Natural killer cell (primary cell): ENCODE results near the gene DDX24. TPM values are rescaled to one million over a fixed set of nuclear protein-coding genes. Genes with fewer than 3 reads are reported as not detected.

Experiments used
- ATAC-seq, 3 donors: fragments of 150-1000 bp in 2 of 3; fragments of 200-7000 bp in 1 of 3; cut with Tn5 transposase; 1 replicate in 1 of 3; 2 replicates in 2 of 3; pipeline ENCODE4 v1.10.0; 2021; ENCODE audit warnings: mild to moderate bottlenecking in 2 of 3, moderate library complexity in 2 of 3
- DNase-seq, 2 donors: peaks; one replicate each; pipeline versions ENCODE4 v3.0.0 to v3.0.0-alpha.2; 2013 to 2021; ENCODE audit warnings: mixed read lengths in 1 of 2
- H3K27ac ChIP-seq: one replicate; pipeline ENCODE4 v1.5.1; 2013; ENCODE audit warnings: mild to moderate bottlenecking, low read length
- H3K27me3 ChIP-seq: one replicate; pipeline ENCODE4 v1.6.1; 2013; ENCODE audit warnings: low read length; ENCODE audit not compliant: control insufficient read depth, insufficient read depth
- H3K36me3 ChIP-seq: one replicate; pipeline ENCODE4 v1.6.1; 2013; ENCODE audit warnings: low read length; ENCODE audit not compliant: control insufficient read depth, insufficient read depth
- H3K4me1 ChIP-seq: one replicate; pipeline ENCODE4 v1.6.1; 2013; ENCODE audit warnings: low read length; ENCODE audit not compliant: control insufficient read depth, insufficient read depth
- H3K4me3 ChIP-seq: one replicate; pipeline ENCODE4 v1.5.1; 2013; ENCODE audit warnings: low read length
- H3K9me3 ChIP-seq: one replicate; pipeline ENCODE4 v1.6.1; 2013; ENCODE audit warnings: low read length; ENCODE audit not compliant: control insufficient read depth, insufficient read depth
- H3K27ac Mint-ChIP-seq, 2 donors: one replicate each; pipeline ENCODE4 v1.8.0; 2022; ENCODE audit warnings: mild to moderate bottlenecking in 2 of 2, mixed read lengths in 2 of 2, moderate library complexity in 1 of 2
- H3K27me3 Mint-ChIP-seq, 2 donors: one replicate each; pipeline ENCODE4 v1.8.0; 2022; ENCODE audit warnings: low read depth in 2 of 2, mixed read lengths in 2 of 2
- H3K36me3 Mint-ChIP-seq: one replicate; pipeline ENCODE4 v1.8.0; 2022; ENCODE audit warnings: mixed read lengths
- H3K4me1 Mint-ChIP-seq, 2 donors: one replicate each; pipeline ENCODE4 v1.8.0; 2022; ENCODE audit warnings: mixed read lengths in 2 of 2
- H3K4me3 Mint-ChIP-seq: one replicate; pipeline ENCODE4 v1.8.0; 2022; ENCODE audit warnings: mild to moderate bottlenecking, moderate library complexity, mixed read lengths
- H3K9me3 Mint-ChIP-seq, 2 donors: one replicate each; pipeline ENCODE4 v1.8.0; 2022; ENCODE audit warnings: mixed read lengths in 2 of 2
- CTCF ChIP-seq: fragments of 200-600 bp; IDR thresholded peaks from one replicate; pipeline ENCODE4 v1.8.0; 2022; ENCODE audit warnings: antibody characterized with exemption
- WGBS: methylation state at CpG from one replicate; pipeline ENCODE4 v1.1.7; 2013; ENCODE audit warnings: missing lambda C conversion rate; ENCODE audit not compliant: insufficient coverage; 5-methylcytosine and 5-hydroxymethylcytosine counted together
- intact Hi-C: fragments of 100-400 bp; cut with micrococcal nuclease; formaldehyde crosslinking; loops from one replicate; pipeline ENCODE4 v1.14.2; 2022
- total RNA-seq, 4 donors: library from RNA; stranded (reverse); fragments of 120-200 nt in 1 of 4; gene quantifications; one replicate each; pipeline versions ENCODE4 v1.2.3 to v1.2.4, GENCODE V29; 2013 to 2022

Gene DDX24
- total RNA-seq, 3 donors from 2014 or later (not counting 1 experiment from before 2014, with no cell fraction given): 250 to 357 (median 296) TPM

DNA sequence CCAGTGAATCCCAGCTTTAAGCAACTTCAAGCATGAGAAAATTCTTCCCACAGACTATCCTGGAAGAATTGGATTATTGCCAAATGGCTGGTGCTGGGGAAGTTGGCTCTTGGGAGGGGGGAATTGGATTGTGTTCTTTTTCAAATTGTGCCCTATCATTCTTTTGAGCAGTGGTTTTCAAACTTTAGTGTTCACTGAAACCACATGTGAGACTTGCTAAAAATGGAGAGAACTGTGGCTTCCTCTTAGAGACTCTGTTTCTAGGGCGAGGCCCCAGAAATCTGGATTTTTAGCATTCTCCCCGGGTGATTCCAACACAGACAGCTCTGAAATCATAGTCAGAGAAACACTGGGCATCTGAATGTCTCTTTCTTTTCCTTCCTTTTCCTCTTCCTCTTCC is 69.2 kb downstream of the DDX24 start:
- no peak for TF ChIP-seq CTCF
- peak overlapping the region; percentile 60 for H3K4me3 Mint-ChIP-seq
- peaks cover 64 to 78% of the 10 kb centered on the region in 2 donors for H3K27me3 Mint-ChIP-seq
- Histone ChIP-seq H3K27ac (no peak overlapping the region), H3K4me3 (no peak overlapping the region), H3K4me1 (peaks cover 23% of the 10 kb centered on the region), H3K27me3 (peaks cover 24% of the 10 kb centered on the region), H3K36me3 (no peaks in the 10 kb centered on the region), H3K9me3 (no peaks in the 10 kb centered on the region)
- intact Hi-C loops: no loop called here
- H3K9me3 Mint-ChIP-seq: no peaks in the 10 kb centered on the region
- peaks cover 13 to 22% of the 10 kb centered on the region in 2 donors for H3K4me1 Mint-ChIP-seq
- ATAC-seq (peak; percentile 74 to 93 (median 84)), DNase-seq (peak in 1 of 2 donors; percentile 73)
- WGBS: 0% methylated on average over 2 of the region's 2 CpGs
- H3K27ac Mint-ChIP-seq: peak overlapping the region; percentile 57 to 58
- H3K36me3 Mint-ChIP-seq: no peaks in the 10 kb centered on the region

DNA sequence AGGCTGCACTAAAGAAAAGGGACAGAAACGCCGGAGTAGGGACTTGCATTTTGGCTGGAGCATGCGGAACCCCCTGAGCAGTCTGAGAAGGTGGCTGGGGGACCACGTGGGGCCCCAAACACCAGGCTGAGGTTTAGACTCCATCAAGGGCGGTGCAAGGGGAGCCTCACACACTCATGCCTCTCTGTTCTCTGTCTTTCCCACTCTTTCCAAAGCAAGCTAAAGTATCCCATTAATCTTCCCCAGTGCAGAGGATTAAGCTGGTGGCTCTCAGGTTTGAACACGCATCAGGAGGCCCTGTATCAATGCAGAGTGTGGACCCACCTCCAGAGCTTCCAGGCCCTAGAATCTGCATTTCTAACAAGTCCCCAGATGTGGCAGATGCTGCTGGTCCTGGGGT is 70.4 kb downstream of the DDX24 start:
- H3K4me3 ChIP-seq: no peak overlapping the region
- Mint-ChIP-seq H3K4me1 (peaks cover 13 to 22% of the 10 kb centered on the region in 2 donors), H3K4me3 (no peak overlapping the region), H3K27ac (no peak overlapping the region), H3K36me3 (no peaks in the 10 kb centered on the region), H3K27me3 (peaks cover 65 to 71% of the 10 kb centered on the region in 2 donors), H3K9me3 (no peaks in the 10 kb centered on the region)
- H3K4me1 ChIP-seq: peaks cover 23% of the 10 kb centered on the region
- H3K9me3 ChIP-seq: no peaks in the 10 kb centered on the region
- no peaks in the 10 kb centered on the region for H3K36me3 ChIP-seq
- intact Hi-C loops: no loop called here
- H3K27me3 ChIP-seq: peaks cover 26% of the 10 kb centered on the region
- no peak for TF ChIP-seq CTCF
- H3K27ac ChIP-seq: no peak overlapping the region
- DNase-seq (no peak), ATAC-seq (no peak)
- WGBS: 92% methylated on average over 6 of the region's 6 CpGs

DNA sequence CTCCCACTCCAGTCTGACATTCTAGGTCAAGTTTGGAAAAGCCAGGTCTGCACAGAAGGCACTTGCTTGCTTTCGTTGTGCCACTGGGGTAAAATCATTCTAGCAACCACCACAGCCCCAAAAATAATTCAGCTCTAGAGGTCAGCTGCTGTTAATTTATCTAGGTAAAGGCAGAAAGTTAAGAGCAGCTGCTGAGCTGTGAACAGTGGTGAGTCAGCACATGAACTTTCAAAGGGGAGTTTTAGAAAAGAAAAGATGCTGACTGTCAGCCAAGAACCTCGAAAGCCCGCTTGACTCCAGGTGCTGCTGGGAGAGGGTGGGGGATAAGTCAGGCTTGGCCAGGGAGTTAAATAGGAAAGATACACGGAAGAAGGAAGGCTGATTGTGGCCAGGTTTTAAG is 71.2 kb downstream of the DDX24 start:
- H3K4me1 Mint-ChIP-seq: peaks cover 13 to 22% of the 10 kb centered on the region in 2 donors
- Histone ChIP-seq H3K4me3 (no peak overlapping the region), H3K36me3 (no peaks in the 10 kb centered on the region), H3K4me1 (peaks cover 23% of the 10 kb centered on the region), H3K9me3 (no peaks in the 10 kb centered on the region), H3K27ac (no peak overlapping the region), H3K27me3 (peaks cover 26% of the 10 kb centered on the region)
- intact Hi-C loops: no loop called here
- H3K36me3 Mint-ChIP-seq: no peaks in the 10 kb centered on the region
- WGBS: 36% methylated on average over 3 of the region's 4 CpGs
- H3K27me3 Mint-ChIP-seq: peaks cover 68 to 74% of the 10 kb centered on the region in 2 donors
- no peak overlapping the region for H3K27ac Mint-ChIP-seq
- no peak for TF ChIP-seq CTCF
- H3K4me3 Mint-ChIP-seq: no peak overlapping the region
- DNase-seq (no peak), ATAC-seq (peak in 1 of 3 donors; percentile 32)
- no peaks in the 10 kb centered on the region for H3K9me3 Mint-ChIP-seq

DNA sequence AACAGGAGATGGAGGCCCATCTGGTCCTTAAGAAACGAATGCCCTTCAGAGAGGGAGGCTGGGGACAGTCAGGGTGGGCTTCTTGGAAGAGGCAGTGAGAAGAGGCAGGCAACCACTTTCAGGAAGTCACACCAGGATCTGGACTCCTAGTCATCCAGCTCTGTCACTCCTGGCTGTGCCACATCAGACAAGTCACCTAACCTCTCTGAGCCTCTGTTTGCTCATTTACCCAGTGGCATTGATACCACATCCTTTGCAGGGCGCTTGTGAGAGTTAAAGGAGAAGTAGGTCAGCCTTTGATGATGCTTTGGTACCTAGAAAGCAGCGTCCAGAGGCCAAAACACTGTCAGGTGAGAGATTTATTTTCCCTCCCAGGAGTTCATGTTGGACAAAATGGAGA is 72.8 kb downstream of the DDX24 start:
- H3K27me3 Mint-ChIP-seq: peaks cover 65% of the 10 kb centered on the region in 2 donors
- intact Hi-C loops: no loop called here
- DNase-seq (no peak), ATAC-seq (no peak)
- H3K4me3 Mint-ChIP-seq: no peak overlapping the region
- no peaks in the 10 kb centered on the region for H3K36me3 Mint-ChIP-seq
- Histone ChIP-seq H3K4me1 (peaks cover 23% of the 10 kb centered on the region), H3K9me3 (no peaks in the 10 kb centered on the region), H3K27me3 (peaks cover 26% of the 10 kb centered on the region), H3K27ac (no peak overlapping the region), H3K4me3 (no peak overlapping the region), H3K36me3 (no peaks in the 10 kb centered on the region)
- H3K9me3 Mint-ChIP-seq: no peaks in the 10 kb centered on the region
- no peak overlapping the region for H3K27ac Mint-ChIP-seq
- TF ChIP-seq CTCF: no peak
- 42% methylated on average over 3 of the region's 3 CpGs for WGBS
- H3K4me1 Mint-ChIP-seq: peaks cover 13 to 22% of the 10 kb centered on the region in 2 donors
